Body of pancreas (tissue), 4 donors: Measurements from ENCODE around the gene NR1H4.

Source experiments
- CTCF ChIP-seq, 7 experiments: fragments of 450-650 bp in 4 of 7; fragments of 200-600 bp in 3 of 7; sonication (generic) in 3 of 7; IDR thresholded peaks; one replicate each; pipeline ENCODE4 v1.5.1; 2016 to 2019; ENCODE audit warnings: antibody characterized with exemption in 7 of 7
- POLR2A ChIP-seq, 3 donors: fragments of 450-650 bp; IDR thresholded peaks; one replicate each; pipeline ENCODE4 v1.6.1; 2016; ENCODE audit warnings: antibody characterized with exemption in 3 of 3, mild to moderate bottlenecking in 2 of 3

- TF ChIP-seq CTCF (IDR thresholded peaks at IDR 0.05) (no peak), POLR2A (IDR thresholded peaks at IDR 0.05) (no peak)
Measured at GRCh38 chr12:100476013-100476751, 2.5 kb downstream of the NR1H4 start.
